Kidney glomerular epithelial cell (primary cell): ENCODE results near the gene MPPED2.

Source experiments
- DNase-seq: peaks from one replicate; lab custom pipeline; 2025; lab: John Stamatoyannopoulos, UW

Gene MPPED2

GRCh38 chr11:30420233-30420787, 165.8 kb downstream of the MPPED2 start:
- DNase-seq = no peak

GRCh38 chr11:30414806-30415205, 171.3 kb downstream of the MPPED2 start:
- DNase-seq = no peak

DNA sequence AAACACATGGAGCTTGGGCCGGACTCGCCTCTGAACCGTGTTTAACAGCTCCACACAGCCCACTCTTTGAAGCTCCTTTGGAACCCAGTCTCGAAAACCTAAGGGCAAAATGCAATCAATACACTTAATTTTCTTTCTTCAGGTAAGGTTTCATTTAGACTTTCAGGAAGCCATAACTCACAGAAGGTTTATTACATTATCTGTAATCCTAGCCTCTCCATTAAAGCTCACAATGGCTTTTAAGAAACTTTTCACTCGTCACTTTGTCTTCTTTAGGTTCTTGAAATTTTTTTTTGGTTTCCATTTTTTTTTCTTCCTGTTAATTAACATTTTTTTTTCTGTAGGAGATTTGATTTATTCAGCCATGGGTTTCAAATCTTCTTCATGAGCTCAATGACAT, 171.9 kb downstream of the MPPED2 start:
- DNase-seq = no peak

- DNase-seq = no peak
Measured at GRCh38 chr11:30412509-30412908, 173.6 kb downstream of the MPPED2 start.

- DNase-seq = no peak
Measured at GRCh38 chr11:30411383-30411782, 174.8 kb downstream of the MPPED2 start.

GRCh38 chr11:30406978-30407762, 179.0 kb downstream of the MPPED2 start:
- DNase-seq = peak; percentile 35

GRCh38 chr11:30405385-30405784, 180.8 kb downstream of the MPPED2 start:
- no peak for DNase-seq

GRCh38 chr11:30404136-30404535, 182.0 kb downstream of the MPPED2 start:
- DNase-seq = no peak

DNA sequence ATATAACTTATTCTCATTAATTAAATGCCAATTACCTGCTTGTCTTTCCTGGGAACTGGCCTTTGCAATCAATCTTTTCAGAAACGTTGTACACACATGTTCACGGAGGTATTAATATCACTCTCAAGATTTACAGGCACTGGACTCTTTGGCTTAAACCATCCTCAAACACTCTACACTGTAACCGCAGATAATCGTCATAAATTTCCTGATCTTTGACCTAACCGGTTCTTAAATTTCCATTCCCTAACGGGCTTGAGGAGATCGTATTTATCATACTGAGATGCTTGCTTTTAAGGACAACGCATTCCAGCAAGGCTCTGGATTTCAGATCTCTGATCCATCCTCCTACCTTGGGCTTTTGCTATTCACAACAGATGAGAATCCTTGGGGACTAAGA, 190.4 kb downstream of the MPPED2 start:
- DNase-seq = no peak

DNA sequence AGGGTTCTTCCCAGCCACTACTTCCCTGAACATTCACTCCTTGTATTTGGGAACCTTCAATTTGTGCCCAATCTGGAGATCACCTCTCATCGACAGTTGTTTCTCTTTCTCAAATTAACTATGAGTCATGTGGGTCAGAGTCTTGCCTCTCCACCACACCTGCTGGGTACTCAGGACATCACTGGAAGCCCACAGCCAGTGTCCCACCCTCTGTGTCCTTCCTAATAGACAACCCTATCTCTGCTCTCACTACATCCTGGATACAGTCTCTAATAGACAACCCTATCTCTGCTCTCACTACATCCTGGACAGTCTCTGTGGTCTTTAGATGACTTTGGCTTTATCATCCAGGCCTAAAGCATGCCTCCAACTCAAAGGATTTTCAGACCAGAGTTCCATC, 193.1 kb downstream of the MPPED2 start:
- DNase-seq = no peak

DNA sequence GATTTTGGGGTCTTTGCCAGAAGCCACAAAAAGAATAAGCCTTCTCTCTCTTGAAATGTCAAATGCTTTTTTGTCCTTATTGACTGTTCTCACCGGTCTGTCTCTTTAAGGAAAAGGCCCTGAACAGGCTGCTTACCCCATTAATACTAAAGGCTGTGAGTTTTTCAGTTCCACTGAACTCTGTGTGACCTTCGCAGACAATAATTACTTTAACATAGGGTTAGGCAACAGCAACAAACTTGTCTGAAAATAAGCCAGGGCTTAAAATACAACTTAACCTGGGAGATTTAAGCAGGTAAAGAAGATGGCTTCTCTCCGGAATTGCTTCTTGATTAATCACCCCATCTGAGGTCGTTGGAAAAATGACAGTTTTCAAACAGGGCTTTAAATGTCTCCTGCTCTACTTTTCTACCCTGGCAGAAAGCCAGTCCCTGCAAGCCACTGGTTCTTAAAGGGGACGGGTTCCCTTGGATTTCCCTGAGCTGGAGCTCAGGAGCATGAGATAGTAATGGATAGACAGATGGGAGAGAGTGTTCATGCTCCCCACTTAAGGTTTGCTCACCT, 193.8 kb downstream of the MPPED2 start:
- peak; percentile 19 for DNase-seq

DNA sequence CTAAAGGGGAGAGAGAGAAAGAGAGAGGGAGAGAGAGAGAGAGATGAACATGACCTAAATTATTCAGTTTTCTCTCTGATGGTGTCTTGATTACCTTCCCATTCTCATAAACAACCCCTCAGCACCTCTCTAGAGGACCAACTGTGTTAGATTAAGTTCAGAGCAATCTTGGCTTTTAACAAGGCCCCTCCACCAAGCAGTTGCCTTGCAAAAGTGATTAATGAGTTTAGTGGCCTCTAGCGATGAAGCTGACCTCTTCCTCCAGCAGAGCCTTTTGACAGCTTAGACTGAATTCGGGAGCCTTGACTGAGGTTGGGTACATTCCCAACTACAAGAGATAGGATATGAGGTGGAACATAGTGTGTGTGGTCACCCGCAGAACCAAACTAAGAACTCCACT, 197.2 kb downstream of the MPPED2 start:
- DNase-seq = no peak

- no peak for DNase-seq
Measured at GRCh38 chr11:30387891-30388861, 198.0 kb downstream of the MPPED2 start.

DNA sequence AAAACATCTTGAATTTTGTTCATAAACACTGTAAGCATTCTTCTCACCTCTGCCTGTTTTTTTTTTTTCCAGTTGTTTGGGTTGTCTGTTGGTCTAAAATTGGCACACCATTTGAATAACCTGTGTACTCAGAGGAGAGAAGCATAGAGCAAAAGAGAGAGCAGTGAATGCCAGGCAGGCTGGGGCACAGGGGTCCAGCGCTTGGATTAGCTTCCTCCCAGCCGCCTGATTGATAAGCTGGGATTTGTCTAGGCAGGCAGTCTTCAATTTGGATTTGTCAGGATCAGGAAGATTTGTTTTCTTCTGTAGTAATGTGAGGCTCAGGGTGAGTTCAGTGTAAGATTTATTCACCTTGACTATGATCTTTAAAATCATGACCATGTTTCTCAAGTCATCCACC, 204.3 kb downstream of the MPPED2 start:
- no peak for DNase-seq

DNA sequence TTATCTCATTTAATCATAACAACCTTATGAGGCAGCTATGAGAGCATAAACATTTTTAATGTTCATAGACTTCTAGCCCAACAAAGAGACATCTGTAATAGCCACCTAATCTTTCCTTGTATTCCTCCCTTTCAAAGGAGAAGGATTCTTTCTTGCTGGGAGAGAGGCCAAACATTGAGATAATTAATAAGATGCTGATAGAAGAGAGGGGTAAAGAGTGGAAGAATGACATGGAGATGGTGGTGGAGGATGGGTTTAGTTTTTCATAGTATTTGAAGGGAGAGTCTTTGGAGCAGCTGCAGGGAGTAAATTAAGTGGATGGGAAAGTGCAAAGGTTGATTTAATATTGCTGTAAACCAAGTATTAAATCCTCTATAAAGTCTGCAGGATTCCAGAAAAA, 205.3 kb downstream of the MPPED2 start:
- DNase-seq = no peak

GRCh38 chr11:30377347-30377746, 208.8 kb downstream of the MPPED2 start:
- DNase-seq = no peak

DNA sequence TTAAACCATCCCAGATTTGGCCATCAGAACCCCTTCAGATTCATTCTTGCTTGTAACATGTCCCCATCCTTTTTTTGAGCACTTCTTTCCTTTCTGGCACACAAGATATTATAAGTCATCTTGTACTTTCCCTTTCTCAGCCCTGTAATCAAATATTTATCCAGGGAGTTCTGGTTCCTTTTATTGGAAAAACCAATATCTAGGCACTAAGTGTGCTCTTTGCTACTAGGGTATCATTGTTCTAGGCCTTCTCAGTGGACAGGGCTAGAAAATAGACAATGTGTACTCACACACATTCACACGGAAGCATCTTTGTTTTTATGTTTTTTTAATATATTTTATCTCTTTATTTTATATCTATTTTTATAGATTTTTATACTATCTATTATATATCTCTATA, 216.0 kb downstream of the MPPED2 start:
- DNase-seq = no peak

- DNase-seq = no peak
Measured at GRCh38 chr11:30368394-30368793, 217.8 kb downstream of the MPPED2 start.

DNA sequence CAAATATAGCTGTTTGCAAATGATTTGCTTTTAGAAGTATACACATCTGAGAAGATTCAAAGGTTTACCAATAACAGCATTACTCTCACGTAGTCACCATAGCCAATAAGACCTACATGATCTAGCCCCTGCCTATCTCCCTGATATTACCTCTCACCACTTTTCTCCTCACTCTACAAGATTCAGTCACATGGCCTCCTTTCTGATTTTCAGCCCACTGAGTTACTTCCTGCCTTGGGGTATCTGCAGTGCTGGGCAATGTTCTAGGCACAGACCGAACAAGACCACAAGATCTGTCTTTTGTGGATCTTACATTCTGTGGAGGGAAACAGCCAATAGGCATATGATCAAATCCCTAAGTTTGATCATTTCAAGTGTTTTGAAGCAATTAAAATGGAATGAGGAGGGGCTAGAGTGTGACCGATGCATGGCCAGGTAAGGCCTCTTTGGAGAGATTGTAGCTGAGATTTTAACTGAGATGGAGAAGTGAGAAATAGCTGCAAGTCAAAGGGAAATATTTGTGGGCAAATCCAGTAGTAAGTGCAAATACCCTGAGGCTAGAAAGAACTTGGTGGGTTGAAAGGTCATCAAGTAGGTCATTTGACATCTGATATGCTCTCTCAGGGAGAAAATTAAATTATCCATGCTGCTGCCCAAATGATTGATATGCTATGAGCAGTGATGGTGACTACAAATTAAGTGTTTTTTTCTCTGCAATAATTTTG, 220.2 kb downstream of the MPPED2 start:
- no peak for DNase-seq

DNA sequence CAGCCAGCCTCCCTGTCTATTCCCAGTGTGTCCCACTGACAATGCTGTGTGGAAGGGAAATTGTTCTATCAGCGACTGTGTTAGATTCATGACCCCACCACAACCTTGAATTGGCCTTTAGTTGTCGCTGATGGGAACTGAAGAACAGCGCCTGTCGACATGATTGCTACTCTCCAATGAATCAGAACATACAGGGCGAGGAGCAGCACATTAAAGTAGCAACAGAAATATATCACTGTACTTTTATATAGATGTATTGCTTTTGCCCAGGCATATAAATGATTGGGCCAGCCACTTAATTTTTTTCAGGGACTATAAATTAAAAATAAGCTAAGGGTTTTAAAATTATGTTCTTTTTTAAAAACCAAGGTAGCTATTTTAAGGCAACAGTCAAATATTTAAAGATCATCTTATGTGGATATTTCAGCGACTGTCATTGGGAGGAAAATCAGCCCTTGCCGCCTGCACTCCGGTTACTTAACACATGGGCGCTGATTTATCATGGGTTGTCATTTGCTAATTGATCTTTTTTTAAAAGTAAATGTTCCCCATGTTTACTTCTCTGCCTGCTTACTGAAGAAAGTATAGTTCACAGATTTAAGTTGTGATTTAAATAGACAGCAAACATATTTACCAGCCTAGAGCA, 221.2 kb downstream of the MPPED2 start:
- DNase-seq = no peak

GRCh38 chr11:30364139-30364836, 221.9 kb downstream of the MPPED2 start:
- no peak for DNase-seq
